ENCODE results near the gene TCF25.
"Not testable (repeated sequence)": the region's sequence is repeated elsewhere in the genome, so short reads cannot be mapped to it uniquely, and the experiment has no call there.

The TCF25 gene

DNA sequence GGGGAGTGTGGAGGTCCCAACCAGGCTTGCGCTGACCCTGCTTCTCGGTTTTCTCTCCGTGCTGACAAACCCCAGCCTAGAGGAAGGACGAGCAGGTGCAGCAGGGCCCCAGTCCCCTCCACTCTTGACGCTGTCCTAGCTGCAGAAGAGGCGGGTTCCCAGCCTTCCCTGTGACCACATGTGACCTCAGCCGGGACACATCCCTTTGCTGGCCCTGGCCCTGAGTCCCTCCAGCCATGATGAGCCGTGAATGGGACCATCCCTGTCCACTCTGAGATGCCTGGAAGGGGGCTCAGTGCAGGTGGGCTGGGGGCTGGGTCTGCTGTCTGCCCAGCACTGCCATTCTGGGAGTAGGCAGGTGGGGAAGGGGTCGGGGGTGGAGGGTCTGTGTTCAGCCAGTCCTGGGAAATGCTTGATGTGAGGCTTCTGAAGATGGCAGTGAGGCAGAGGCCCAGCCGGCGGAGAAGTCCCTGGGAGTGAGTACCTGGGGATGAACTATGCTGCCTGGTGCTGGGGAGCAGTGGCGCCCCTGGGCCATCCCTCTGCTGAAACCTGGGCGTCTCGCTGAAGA lies 47.8 kb downstream of the TCF25 start:
- DNase-seq = peak; percentile 2

DNA sequence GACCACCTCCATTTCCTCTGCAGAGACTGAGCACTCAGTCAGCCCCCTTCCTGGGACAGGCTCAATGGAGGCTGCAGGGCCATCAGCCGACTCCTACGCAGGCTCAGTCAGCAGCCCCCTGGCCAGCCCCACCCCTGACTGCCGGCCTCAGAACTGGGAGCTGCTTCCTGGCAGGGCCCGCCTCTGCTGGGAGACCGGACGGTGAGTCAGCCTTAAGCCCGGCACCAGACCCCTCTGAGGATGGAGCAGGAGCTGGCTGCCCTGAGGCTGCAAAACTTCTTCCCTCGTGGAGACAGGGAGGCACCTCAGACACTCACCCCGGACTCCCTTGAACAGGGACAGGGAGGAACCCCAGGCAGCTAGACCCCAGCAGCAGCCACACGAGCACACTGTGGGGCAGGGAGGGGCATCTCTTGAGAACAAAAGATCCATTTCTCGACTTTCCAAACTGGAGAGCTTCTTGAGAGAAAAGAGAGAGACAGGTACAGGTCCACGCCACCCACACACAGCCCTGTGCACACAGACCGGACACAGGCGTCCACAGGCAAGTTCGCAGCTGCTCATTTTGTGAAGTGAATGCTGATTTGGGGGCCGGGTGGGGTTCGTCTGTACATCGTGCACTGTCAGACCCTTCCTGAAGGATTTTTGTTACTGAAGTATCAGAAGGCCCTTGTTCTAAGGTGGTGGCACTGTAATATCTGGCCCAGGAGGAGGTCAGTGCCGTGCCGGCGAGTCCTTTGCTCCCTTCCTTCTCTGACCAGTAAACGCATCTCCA lies 48.5 kb downstream of the TCF25 start:
- DNase-seq = peak; percentile 37

DNA sequence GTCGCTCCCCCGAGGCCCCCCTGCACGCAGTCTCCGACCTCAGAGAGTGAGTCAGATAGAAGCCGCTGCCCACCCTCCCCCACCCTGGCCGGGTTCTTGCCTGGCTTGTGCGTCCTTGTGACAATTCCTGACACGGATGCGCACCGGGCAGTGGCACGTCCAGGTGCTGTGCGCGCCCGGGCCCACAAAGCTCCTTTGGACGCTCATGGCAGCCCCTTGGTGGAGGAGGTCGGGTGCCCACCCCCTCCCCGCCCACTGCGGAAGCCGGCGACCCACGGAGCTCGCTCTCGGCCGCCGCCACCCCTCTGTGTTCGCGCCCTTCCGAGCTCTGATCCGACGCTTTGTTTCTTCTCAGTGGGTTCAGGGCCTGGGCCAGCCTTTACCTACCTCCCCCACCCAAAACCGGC lies 49.1 kb downstream of the TCF25 start:
- peak; percentile 38 for DNase-seq

DNA sequence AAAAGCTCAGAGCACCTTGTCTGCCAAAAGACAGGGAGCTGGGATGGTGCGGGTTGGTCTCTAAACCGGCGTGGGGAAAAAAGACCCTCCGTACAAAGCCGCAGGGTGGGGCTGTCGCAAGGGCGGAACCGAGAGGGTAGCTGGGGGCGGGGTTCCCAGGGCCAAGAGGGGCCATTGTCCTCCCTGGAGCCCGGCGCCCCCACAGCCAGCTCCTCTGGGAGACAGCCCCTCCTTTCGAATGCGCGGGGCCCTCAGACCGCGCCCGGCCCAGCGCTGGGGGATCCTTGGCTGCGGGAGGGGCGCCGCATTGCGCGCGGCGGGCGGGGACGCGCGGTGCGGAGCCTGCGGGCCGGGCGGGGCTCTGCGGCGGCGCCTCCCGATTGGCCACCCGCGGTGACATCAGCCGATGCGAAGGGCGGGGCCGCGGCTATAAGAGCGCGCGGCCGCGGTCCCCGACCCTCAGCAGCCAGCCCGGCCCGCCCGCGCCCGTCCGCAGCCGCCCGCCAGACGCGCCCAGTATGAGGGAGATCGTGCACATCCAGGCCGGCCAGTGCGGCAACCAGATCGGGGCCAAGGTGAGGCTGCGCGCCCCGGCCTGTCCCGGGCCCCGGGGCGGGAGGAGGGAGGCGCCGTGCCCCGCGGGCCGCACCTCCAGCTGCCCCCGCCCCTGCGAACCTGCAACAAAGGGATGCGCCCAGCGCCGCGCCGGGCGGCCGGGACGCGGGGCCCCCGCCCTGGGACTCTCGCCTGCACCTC lies 49.7 kb downstream of the TCF25 start, which contains the start of gene TUBB3:
TSS of gene TUBB3 (plus strand) at position 459 of the 756 bp plus-strand sequence. CDS start at position 519, 60 bp downstream.
- peak; percentile 47 for DNase-seq

DNA sequence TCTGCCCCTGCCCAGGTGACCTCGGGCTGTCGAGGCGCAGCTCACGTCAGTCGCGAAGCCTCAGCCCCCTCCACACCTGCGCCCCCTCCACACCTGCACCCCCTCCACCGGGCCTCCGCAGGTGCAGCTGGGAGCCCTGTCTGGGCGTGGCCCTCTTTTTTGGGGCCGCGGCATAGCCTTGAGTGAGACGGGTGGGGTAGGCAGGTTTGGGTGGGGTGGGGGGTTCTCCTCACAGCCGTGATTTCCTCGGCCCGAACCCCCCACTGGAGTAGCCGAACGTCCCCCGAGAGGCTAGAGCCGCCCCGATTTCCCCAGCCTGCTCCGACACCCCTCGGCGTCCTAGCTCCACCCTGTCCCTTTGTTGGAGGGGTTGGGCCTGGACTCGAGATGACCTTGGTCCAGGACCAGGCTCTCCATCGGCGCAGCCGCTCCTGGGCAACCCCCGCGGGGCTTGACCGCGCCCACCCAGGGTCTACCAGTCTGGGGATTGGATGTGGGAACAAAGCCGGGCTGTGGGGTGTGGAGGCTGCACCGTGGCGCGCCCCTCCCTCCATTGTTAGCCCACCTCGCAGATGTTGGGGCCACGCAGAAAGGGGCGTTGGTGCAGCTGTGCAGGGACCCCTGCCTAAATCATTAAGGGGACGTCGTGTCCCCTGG lies 50.4 kb downstream of the TCF25 start:
- DNase-seq = no peak

DNA sequence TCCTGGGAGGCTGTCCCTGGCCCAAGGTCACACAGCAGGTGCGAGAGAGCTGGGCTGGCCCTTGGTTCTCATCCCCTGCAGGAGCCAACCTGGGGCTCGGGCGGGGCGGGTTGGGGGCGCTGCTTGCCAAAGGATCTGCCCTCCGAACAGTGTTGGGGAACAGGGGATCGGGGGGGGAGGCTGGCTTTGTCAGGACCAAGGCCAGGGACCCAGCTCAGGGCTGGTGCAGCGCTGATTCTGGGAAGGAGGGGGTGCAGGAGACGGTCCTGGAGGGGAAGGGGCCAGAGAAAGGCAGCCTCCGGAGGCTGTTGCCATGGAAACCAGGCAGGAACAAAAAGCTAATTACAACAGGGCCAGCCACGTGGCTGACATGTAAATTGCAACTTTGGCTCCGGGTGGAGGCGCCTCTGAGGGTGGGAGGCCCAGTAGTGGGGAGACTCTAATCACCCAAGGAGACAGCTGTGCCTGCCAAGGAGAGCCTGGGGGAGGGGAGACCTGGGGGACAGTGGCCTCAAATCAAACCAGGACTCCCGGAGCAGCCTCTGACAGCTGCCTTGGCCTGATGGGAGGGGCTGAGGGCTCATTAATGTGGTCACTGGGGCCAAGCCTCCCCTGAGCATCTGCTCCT lies 51.0 kb downstream of the TCF25 start:
- peak; percentile 17 for DNase-seq

DNA sequence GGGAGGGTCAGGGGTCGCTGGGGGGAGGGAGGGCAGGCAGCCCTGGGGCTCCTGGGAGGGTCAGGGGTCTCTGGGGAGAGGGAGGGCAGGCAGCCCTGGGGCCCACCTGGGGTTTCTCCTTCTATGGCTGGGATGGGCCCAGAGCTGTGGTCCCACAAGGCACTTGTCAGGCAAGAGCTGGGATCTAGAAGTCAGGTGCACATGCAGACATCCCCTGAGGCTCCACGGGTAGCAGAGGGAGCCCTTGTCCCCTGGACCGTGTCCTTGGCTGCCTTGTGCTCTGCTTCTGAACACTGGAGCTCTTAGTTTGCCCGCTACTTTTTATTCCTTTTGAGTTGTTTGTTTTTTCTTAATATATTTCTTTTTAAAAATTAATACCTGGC lies 51.5 kb downstream of the TCF25 start:
- DNase-seq = peak; percentile 8

DNA sequence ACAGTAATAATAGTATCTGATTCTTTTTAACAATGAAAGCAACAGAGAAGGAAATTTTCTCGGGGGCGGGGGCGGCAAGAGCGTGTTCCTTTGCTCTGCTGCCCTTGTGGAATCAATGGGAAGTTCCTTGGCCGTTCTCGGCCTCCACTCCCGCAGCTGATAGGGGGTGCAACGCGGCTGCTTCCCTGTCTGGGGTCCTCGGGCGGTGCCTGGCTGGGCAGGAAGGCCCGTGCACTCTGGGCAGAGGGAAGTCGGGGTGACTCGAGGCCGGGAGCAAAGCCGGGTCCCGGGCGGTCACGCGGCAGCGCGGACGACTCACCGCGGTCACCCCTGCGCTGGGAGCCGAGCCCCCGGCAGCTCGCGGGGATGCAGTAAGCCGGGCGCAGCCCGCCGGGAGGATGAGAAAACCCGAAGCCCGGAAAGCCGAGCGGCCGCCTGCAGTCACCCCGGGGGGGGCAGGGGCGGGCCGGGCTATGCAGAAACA lies 52.2 kb downstream of the TCF25 start:
- no peak for DNase-seq

DNA sequence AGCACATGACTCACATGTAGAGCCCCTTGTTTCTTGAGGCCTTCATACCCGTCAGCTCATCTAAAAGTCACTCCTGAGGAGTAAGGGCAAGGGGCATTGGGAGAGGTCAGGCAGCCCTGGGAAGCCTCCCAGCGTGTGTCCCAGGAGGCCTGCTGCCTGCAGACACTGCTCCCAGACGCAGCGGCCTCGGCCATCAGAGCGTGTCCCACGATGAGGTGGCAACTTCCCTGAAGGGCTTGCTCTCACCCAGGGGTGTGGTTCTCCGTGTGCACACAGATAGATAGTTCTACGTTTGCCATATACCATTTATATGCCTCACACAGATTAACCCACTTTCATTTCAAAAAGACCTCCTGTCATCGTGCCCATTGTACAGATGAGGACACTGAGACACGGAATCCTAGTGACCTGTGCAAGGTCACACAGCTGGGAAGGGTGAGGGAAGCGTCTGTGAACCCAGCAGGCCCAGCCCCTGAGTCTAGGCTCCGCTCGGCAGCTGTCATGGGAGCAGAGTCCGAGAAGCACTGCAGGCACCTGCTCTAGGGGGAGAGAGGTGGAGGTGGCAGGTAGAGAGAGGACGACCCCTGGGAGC lies 58.0 kb downstream of the TCF25 start:
- no peak for DNase-seq

DNA sequence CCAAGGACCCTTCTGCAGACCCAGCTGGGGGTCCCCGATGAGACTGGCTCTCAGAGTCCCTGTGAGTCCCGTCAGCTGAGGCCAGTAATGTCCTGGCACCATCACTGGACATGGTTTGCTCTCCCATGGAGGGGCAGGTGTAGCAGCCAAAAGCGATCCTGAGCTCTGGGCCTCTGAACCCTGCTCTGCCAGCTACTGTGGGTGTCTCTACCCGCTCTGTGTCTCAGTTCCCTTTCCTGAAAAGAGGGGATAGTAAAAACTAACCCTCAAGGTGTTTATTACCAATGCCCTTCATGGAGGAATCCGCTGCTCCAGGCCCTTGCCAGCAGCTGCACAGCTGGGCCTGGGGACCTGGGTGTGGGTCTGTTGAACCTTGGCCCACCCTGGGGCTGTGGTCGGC lies 58.6 kb downstream of the TCF25 start:
- no peak for DNase-seq

DNA sequence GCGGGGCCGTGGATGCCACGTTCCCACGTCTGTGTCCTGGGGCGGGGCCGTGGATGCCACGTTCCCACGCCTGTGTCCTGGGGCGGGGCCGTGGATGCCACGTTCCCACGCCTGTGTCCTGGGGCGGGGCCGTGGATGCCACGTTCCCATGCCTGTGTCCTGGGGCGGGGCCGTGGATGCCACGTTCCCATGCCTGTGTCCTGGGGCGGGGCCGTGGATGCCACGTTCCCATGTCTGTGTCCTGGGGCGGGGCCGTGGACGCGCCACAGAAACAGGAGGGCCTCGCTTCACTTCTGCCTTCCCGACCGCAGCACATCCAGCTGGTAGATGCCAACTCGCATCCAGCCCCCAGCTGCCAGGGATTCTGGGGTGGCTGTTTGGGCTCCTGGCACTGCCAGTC lies 60.6 kb downstream of the TCF25 start:
- DNase-seq = not testable (repeated sequence)

DNA sequence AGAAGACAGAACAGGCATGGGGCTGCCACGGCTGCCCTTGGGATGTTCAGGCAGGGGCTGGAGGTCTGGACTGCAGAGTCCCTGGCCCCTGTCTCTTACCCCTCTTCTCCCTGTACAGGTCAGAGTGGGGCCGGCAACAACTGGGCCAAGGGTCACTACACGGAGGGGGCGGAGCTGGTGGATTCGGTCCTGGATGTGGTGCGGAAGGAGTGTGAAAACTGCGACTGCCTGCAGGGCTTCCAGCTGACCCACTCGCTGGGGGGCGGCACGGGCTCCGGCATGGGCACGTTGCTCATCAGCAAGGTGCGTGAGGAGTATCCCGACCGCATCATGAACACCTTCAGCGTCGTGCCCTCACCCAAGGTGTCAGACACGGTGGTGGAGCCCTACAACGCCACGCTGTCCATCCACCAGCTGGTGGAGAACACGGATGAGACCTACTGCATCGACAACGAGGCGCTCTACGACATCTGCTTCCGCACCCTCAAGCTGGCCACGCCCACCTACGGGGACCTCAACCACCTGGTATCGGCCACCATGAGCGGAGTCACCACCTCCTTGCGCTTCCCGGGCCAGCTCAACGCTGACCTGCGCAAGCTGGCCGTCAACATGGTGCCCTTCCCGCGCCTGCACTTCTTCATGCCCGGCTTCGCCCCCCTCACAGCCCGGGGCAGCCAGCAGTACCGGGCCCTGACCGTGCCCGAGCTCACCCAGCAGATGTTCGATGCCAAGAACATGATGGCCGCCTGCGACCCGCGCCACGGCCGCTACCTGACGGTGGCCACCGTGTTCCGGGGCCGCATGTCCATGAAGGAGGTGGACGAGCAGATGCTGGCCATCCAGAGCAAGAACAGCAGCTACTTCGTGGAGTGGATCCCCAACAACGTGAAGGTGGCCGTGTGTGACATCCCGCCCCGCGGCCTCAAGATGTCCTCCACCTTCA lies 61.5 kb downstream of the TCF25 start:
- DNase-seq = no peak

DNA sequence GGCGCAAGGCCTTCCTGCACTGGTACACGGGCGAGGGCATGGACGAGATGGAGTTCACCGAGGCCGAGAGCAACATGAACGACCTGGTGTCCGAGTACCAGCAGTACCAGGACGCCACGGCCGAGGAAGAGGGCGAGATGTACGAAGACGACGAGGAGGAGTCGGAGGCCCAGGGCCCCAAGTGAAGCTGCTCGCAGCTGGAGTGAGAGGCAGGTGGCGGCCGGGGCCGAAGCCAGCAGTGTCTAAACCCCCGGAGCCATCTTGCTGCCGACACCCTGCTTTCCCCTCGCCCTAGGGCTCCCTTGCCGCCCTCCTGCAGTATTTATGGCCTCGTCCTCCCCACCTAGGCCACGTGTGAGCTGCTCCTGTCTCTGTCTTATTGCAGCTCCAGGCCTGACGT lies 62.2 kb downstream of the TCF25 start:
- DNase-seq = not testable (repeated sequence)

DNA sequence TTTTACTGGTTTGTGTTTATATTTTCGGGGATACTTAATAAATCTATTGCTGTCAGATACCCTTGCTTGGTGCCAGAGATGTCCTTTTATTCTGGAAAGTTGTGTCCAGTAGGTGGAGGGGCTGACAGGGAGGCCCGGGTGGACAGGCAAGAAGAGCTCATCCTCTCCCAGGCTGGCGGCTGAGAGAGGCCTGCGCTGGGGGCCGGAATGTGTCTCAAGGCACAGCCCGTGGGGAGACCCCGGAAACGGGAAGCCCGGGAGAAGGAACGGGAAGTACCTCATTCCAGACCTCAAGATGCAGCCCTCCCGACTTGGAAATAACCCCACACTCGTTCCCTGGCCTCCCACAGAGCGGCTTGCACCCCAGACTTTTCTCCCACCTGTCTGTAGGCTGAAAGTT lies 62.6 kb downstream of the TCF25 start:
- DNase-seq = no peak

DNA sequence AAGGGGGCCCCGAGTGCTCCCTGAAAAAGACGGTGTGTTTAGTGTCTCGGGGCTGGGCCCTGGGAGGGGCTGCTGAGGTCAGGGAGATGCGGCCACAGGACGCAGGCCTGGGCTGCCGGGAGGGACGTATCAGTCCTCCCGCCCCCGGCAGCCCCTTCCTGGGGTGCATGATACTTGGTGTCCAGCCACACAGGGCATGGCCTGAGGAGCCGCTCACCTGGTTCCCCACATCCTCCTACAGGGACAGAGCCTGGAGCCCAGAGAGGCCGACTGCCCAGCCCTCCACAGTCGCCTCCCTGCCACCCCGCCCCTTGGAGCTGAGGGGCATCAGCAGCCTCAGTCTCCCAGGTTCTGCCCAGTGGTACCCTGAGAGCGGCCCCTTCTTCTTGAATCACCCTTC lies 63.1 kb downstream of the TCF25 start:
- no peak for DNase-seq

DNA sequence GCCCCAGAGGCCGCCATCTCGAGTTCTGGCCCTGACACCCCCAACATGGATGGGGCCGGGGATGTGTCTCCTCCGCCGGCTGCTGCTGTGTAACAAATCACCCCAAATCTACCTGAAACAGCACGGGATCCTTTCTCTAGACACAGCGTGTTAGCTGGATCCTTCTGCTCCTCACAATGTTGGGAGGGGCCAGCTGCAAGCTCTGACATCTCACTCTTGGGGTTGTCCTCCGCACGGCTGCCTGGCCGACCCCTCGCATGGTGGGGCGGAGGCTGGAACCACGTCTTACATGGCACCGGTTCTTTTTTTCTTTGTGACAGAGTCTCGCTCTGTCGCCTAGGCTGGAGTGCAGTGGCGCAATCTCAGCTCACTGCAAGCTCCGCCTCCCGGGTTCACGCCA lies 63.6 kb downstream of the TCF25 start:
- no peak for DNase-seq

DNA sequence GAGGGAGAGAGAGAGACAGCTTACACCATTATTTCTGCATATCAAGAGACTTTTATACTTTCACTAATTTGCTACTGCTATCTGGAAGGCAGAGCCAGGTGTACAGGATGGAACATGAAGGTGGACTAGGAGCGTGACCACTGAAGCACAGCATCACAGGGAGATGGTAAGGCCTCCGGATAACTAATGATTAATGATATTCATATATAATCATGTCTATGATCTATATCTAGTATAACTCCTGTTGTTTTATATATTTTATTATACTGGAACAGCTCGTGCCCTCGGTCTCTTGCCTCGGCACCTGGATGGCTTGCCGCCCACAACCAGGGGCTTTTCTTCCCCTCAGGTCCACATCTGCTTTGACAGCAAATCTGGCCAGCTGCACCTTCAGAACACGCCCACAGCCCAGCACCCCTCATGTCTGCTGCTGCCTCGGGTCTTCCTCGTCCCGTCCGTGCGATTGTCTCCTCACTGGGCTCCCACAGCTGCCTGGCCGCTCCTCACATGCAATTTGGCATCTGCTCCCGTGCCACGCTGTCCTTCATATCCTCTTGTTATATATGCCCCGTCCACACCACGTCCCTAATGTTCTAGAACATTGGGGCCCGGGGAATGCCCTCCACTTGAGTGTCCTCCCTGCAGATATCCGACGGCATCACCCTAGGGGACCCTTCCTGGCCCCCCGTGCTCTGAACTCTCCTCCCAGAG lies 64.9 kb downstream of the TCF25 start:
- no peak for DNase-seq

DNA sequence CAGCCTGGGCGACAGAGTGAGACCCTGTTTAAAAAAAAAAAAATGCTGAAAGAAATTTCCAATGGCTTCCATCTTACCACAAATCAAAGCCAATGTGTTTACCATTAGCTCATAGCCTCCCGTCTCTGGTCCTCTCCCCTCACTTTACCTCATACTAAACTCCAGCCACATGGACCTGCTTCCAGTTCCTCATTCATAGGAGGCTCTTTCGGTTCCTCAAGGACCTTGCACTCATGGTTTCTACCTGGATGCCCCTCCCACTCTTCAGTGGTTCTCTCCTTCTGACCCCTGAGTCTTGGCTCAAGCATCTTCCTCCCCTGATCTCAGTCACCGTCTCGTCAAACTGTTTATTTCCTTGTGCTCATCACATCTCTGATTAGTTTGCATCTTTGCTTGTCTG lies 71.4 kb downstream of the TCF25 start:
- DNase-seq = no peak

DNA sequence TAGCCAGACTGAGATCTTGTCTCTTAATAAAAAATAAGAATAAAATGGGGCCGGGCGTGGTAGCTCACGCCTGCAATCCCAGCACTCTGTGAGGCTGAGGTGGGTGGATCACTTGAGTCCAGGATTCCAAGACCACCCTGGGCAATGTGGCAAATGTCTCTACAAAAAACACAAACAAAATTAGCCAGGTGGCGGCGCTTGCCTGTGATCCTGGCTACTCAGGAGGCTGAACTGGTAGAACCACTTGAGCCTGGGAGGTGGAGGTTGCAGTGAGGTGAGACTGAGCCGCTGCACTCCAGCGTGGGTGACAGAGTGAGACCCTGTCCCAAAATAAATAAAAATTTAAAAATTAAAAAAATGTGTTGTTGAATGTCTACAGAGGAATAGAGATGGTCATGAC lies 72.3 kb downstream of the TCF25 start:
- peak; percentile 54 for DNase-seq

DNA sequence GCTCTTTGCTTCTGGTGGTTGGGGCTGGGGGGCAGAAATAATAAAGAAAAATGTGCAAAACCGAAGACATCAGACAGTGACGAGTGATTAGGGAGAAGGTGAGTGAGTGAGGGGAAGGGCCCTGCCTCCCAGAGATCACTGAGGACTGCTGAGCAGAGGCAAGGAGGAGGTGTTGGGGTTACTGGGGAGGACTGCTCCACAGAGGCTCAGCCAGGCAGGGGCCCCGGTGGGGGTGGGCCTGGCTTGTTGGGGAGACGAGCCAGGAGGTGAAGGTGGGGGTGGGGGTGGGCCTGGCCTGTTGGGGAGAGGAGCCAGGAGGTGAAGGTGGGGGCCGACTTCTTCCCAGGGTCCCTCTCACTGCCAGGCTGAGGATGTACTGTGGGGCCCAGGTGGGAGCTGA lies 73.1 kb downstream of the TCF25 start:
- DNase-seq = no peak

All from DMS79 treated with DMSO at 0.1 percent for 48 hours (cell line).